Fibroblast of the aortic adventitia (primary cell): ENCODE measurements around the gene FAM187B. TPM values are rescaled to one million over a fixed set of nuclear protein-coding genes. Genes with fewer than 3 reads are reported as not detected.

ENCODE experiments used
- DNase-seq: peaks from one replicate; pipeline ENCODE4 v3.0.0-alpha.2; 2010; ENCODE audit warnings: low read depth
- H3K4me3 ChIP-seq: 2 replicates; pipeline ENCODE4 v1.5.1; 2011; ENCODE audit warnings: low read depth, mild to moderate bottlenecking, control low read depth, low read length, moderate library complexity
- total RNA-seq: library from RNA; depleted of rRNA; stranded (reverse); fragments of >200 nt; gene quantifications from 2 replicates; pipeline ENCODE4 v1.2.3, GENCODE V29; 2012; ENCODE audit warnings: low replicate concordance
- TF ChIP-seq, protein P1 (sequence below): IDR thresholded peaks from 2 replicates; pipeline ENCODE4 v1.5.1; 2011; ENCODE audit warnings: mild to moderate bottlenecking, low read length, control low read depth, inconsistent platforms; ENCODE audit not compliant: insufficient read depth

The FAM187B gene
- total RNA-seq, 1 donor = not detected

DNA sequence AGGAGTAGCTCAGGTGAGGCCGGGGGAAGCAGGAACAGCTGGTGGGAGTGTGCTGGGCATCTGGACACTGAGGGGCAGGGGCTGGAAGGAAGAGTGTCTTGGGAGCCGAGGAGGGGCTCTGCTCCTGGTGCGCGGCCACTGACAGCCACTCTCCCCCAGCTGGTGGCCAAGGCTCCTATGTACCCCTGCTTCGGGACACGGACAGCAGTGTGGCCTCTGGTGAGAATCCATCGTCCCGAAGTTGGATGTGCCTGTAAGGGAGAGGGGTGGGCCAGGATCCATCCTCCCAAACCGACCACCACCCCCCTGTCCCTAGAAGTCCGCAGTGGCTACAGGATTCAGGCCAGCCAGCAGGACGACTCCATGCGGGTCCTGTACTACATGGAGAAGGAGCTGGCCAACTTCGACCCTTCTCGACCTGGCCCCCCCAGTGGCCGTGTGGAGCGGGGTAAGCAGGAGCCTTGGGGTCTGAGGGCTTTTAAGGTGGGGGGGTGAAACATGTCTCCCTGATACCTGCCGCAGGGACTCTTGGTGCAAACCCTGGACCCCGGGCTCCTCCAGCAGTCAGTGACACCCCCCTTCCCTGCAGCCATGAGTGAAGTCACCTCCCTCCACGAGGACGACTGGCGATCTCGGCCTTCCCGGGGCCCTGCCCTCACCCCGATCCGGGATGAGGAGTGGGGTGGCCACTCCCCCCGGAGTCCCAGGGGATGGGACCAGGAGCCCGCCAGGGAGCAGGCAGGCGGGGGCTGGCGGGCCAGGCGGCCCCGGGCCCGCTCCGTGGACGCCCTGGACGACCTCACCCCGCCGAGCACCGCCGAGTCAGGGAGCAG is 38.2 kb upstream of the FAM187B start:
- TF ChIP-seq, protein P1, sequence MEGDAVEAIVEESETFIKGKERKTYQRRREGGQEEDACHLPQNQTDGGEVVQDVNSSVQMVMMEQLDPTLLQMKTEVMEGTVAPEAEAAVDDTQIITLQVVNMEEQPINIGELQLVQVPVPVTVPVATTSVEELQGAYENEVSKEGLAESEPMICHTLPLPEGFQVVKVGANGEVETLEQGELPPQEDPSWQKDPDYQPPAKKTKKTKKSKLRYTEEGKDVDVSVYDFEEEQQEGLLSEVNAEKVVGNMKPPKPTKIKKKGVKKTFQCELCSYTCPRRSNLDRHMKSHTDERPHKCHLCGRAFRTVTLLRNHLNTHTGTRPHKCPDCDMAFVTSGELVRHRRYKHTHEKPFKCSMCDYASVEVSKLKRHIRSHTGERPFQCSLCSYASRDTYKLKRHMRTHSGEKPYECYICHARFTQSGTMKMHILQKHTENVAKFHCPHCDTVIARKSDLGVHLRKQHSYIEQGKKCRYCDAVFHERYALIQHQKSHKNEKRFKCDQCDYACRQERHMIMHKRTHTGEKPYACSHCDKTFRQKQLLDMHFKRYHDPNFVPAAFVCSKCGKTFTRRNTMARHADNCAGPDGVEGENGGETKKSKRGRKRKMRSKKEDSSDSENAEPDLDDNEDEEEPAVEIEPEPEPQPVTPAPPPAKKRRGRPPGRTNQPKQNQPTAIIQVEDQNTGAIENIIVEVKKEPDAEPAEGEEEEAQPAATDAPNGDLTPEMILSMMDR = no peak
- DNase-seq = no peak
- peak overlapping the region; percentile 81 for H3K4me3 ChIP-seq

GRCh38 chr19:35265900-35266519 is 37.5 kb upstream of the FAM187B start:
- DNase-seq = no peak
- no peak overlapping the region for H3K4me3 ChIP-seq
- TF ChIP-seq, protein P1 = no peak

DNA sequence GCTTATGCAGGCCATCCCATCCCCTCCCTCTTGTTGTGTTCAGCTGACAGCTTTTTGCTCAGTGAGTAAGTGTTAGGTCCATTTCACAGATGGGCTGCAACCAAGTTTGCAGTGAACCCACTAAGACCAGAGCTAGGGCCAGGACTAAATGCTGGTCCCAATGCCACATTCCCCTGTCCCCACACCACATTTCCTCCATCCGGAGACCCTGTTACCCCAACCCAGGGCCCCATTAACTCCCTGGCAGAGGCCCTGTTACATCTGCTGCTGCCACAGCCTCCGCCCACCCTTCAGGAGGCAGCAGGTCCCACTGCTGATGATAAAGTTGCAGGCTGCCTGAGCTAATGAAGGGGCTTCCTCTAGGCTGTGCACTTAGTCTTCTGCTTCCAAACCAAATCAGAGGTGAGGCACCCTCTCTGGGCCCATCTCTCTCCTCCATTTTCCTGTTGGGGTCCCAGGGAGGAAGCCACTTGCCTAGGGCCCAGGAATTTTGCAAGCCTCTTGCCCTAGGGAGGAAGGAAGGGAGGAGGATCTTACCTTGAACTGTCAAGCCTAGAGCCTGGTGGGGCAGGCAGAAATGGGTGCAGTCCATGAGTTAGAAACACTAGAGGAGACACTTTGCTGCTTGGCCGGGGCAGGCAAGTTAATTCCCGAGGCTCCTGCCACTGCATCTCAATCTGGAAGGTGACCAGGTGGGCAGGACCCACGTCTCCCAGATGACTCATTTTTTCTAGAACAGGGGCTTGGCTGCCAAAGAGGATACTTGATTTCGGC is 36.8 kb upstream of the FAM187B start:
- no peak for DNase-seq
- no peak overlapping the region for H3K4me3 ChIP-seq
- TF ChIP-seq, protein P1 = no peak

- TF ChIP-seq, protein P1 = no peak
- H3K4me3 ChIP-seq = no peak overlapping the region
- no peak for DNase-seq
These were observed 36.0 kb upstream of the FAM187B start for GRCh38 chr19:35264268-35265125.

- no peak for DNase-seq
- TF ChIP-seq, protein P1 = no peak
- H3K4me3 ChIP-seq = no peak overlapping the region
These were observed 33.7 kb upstream of the FAM187B start for GRCh38 chr19:35262101-35262761.
